OCI-LY7 (cell line): ENCODE results near the gene GGA3. TPM values are rescaled to one million over a fixed set of nuclear protein-coding genes. Genes with fewer than 3 reads are reported as not detected.

Experiments used
- BruUV-seq: library from RNA; stranded (reverse); fragments of 400-500 nt; replicated peaks from 2 replicates; lab custom pipeline; 2021; lab: Mats Ljungman, UMichigan
- CTCF ChIA-PET: fragments of 300-600 bp; sonication (Branson Sonifier 250); formaldehyde crosslinking; loops from one replicate; lab custom pipeline; 2022; ENCODE audit warnings: antibody characterized with exemption; ENCODE audit not compliant: unreplicated experiment; lab: Charles Lee
- POLR2A ChIA-PET: fragments of 300-600 bp; sonication (Branson Sonifier 250); formaldehyde crosslinking; loops from one replicate; lab custom pipeline; 2022; ENCODE audit warnings: antibody characterized with exemption; lab: Charles Lee
- DNase-seq: peaks from one replicate; pipeline ENCODE4 v3.0.0-alpha.2; 2015; ENCODE audit warnings: low spot score
- H2AFZ ChIP-seq: fragments of 200-600 bp; sonication (generic), shearing (Covaris generic); 2 replicates; pipeline ENCODE4 v1.6.1; 2014; ENCODE audit warnings: mild to moderate bottlenecking, antibody characterized with exemption, low read length, moderate library complexity
- H3K27ac ChIP-seq: fragments of 200-600 bp; sonication (generic); 2 replicates; pipeline ENCODE4 v1.5.1; 2014; ENCODE audit warnings: mixed run types, low read depth, mild to moderate bottlenecking, moderate library complexity, low read length, inconsistent platforms; ENCODE audit not compliant: poor library complexity, severe bottlenecking
- H3K36me3 ChIP-seq: fragments of 200-600 bp; sonication (generic); 2 replicates; pipeline ENCODE4 v1.6.1; 2014; ENCODE audit warnings: mild to moderate bottlenecking, antibody characterized with exemption, low read length, moderate library complexity, mixed read lengths; ENCODE audit not compliant: insufficient read depth
- H3K4me1 ChIP-seq: fragments of 200-600 bp; sonication (generic); 2 replicates; pipeline ENCODE4 v1.5.1; 2014; ENCODE audit warnings: mild to moderate bottlenecking, low read length; ENCODE audit not compliant: insufficient read depth, poor library complexity, severe bottlenecking
- H3K4me2 ChIP-seq: fragments of 200-600 bp; sonication (generic); 2 replicates; pipeline ENCODE4 v1.6.1; 2014; ENCODE audit warnings: mild to moderate bottlenecking, low read length
- H3K4me3 ChIP-seq: fragments of 200-600 bp; sonication (generic); 2 replicates; pipeline ENCODE4 v1.5.1; 2014; ENCODE audit warnings: mild to moderate bottlenecking, low read depth, low read length; ENCODE audit not compliant: poor library complexity, severe bottlenecking
- H3K79me2 ChIP-seq: fragments of 200-600 bp; sonication (generic); 2 replicates; pipeline ENCODE4 v1.6.1; 2016; ENCODE audit warnings: low read depth, mild to moderate bottlenecking, low read length, moderate library complexity, mixed read lengths; ENCODE audit not compliant: insufficient read depth
- H3K9me2 ChIP-seq: fragments of 200-600 bp; sonication (generic); 2 replicates; pipeline ENCODE4 v1.6.1; 2016; ENCODE audit warnings: mild to moderate bottlenecking, low read length, mixed read lengths; ENCODE audit not compliant: insufficient read depth
- H3K9me3 ChIP-seq: fragments of 200-600 bp; sonication (generic); 2 replicates; pipeline ENCODE4 v1.6.1; 2014; ENCODE audit warnings: mild to moderate bottlenecking, mixed run types, low read length, mixed read lengths
- H4K20me1 ChIP-seq: fragments of 200-600 bp; sonication (generic); 2 replicates; pipeline ENCODE4 v1.6.1; 2014; ENCODE audit warnings: mild to moderate bottlenecking, antibody characterized with exemption, low read length, moderate library complexity, mixed read lengths; ENCODE audit not compliant: insufficient read depth
- CTCF ChIP-seq: fragments of 200-600 bp; sonication (generic); conservative IDR thresholded peaks from 2 replicates; pipeline ENCODE4 v1.5.1; 2014; ENCODE audit warnings: mild to moderate bottlenecking, antibody characterized with exemption, low read length, moderate library complexity, mixed read lengths
- EZH2phosphoT487 ChIP-seq: fragments of 200-600 bp; sonication (generic); IDR thresholded peaks from 2 replicates; pipeline ENCODE4 v1.6.1; 2018; ENCODE audit warnings: low read depth, borderline replicate concordance, mild to moderate bottlenecking, mixed run types, antibody characterized with exemption, low read length, moderate library complexity, mixed read lengths
- intact Hi-C: fragments of 100-400 bp; cut with micrococcal nuclease; formaldehyde crosslinking; loops from one replicate; pipeline ENCODE4 v1.10.0; 2022; ENCODE audit not compliant: unreplicated experiment
- total RNA-seq, 2 experiments: library from RNA; depleted of rRNA in 1 of 2; stranded (reverse); fragments of >200 nt in 1 of 2; shearing (Covaris generic) in 1 of 2; gene quantifications; 2 replicates each; pipeline ENCODE4 v1.2.3, GENCODE V29; 2014 to 2022

GGA3 gene
- total RNA-seq, 2 experiments from 2014 or later = 77.6 to 106 TPM

DNA sequence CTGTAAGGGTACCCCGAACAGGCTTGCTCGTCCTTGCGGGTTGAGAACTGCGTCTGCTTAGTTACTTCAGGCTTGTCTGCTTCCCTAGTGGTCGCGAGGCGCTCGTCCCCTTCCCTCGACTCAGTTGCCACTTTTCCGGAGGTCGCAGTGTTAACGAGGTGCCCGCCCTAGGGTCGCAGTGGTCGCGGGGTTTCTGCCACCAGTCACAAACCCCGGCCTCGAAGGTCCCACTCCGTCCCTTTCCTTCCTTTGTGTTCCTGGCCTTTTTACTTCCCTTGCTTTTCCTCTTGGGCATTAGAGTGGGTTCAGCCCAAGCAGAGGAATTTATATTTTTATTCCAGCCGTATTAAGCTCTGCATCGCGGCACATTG lies 55.6 kb downstream of the GGA3 start:
- ChIA-PET CTCF (interaction anchor here (0.6 to 2.1 kb wide), 2 partner anchors 35 to 92 kb away, joined by 4 read pairs; no protein-coding TSS in a partner anchor), POLR2A (interaction anchor here (0.6 to 1.8 kb wide), 15 partner anchors 8 to 252 kb away, joined by 3 to 8 read pairs (median 3); partner anchors contain the start of genes GGA3, MRPS7 and SLC25A19)
- DNase-seq = no peak
- no peaks in the 10 kb centered on the region for H3K9me2 ChIP-seq
- H3K36me3 ChIP-seq = peaks cover 30% of the 10 kb centered on the region
- peak overlapping the region; percentile 72 for H3K27ac ChIP-seq
- intact Hi-C loops = loop anchor here (2.0 to 5.0 kb wide), 2 partner anchors 37 to 51 kb away; partner anchors contain the start of gene JPT1
- peak; percentile 43; the same call in 1 of the 2 replicates for TF ChIP-seq CTCF
- no peak for TF ChIP-seq EZH2phosphoT487
- TSS peak; percentile 82 for BruUV-seq
- H2AFZ ChIP-seq = peak overlapping the region; percentile 59
- H3K4me3 ChIP-seq = peak overlapping the region; percentile 86
- peaks cover 56% of the 10 kb centered on the region for H3K79me2 ChIP-seq
- H3K4me1 ChIP-seq = peaks cover 19% of the 10 kb centered on the region
- peak overlapping the region; percentile 88 for H3K4me2 ChIP-seq
- no peaks in the 10 kb centered on the region for H3K9me3 ChIP-seq
- 0 out of 2 replicates have a peak, but pooled peaks cover 8% of the 10 kb centered on the region for H4K20me1 ChIP-seq

DNA sequence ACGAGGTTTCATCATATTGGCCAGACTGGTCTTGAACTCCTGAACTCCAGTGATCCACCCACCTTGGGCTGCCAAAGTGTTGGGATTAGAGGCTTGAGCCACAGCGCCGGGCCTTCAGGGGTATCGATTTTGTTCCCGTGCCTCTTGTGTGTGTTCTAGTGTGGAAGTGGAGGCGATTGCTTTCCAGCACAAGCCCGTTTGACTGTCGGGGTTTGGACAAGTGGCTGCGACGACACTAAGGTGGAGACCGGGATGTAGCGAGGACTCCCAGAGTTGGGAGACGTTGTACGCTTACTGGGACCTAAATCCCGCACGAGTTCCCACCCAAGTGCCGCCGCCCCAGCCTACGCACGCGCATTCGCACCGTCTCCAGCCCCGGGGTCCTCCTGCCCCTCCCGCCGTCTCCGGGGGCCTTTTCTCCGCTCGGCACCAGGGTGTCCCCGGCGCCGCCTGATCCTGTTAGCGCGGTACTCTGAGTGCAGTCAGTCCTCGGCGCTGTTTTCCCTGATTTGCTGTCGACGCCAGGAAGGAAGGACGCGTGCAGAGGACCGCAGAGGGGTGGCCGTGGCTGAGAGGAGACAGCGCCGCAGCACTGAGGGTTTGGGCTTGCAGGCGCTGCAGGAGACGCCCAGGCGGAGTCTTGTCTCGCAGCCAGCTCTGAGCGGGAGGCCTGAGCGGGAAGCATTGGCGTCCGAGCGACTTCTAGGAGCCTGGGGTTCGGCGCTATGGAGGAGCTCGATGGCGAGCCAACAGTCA lies 56.2 kb downstream of the GGA3 start, which contains the start of gene NUP85:
Gene NUP85, plus strand, starts transcription at position 643 of the 756 bp plus-strand sequence. Its CDS starts 83 bp downstream, at position 726.
- POLR2A ChIA-PET = interaction anchor here (0.6 to 1.3 kb wide), 13 partner anchors 9 to 252 kb away, joined by 3 to 6 read pairs (median 3); partner anchors contain the start of gene SLC25A19
- no TSS peak for BruUV-seq
- peak; percentile 96 for DNase-seq
- Histone ChIP-seq H2AFZ (peak within 1 kb of the TSS; percentile 59), H3K27ac (peak within 1 kb of the TSS; percentile 72), H3K4me3 (peak within 1 kb of the TSS; percentile 86), H3K79me2 (peaks cover 54% of the 10 kb centered on the region), H3K9me3 (no peaks in the 10 kb centered on the region), H3K4me1 (peaks cover 19% of the 10 kb centered on the region), H3K9me2 (no peaks in the 10 kb centered on the region), H4K20me1 (0 out of 2 replicates have a peak, but pooled peaks cover 8% of the 10 kb centered on the region), H3K36me3 (peaks cover 25% of the 10 kb centered on the region), H3K4me2 (peak within 1 kb of the TSS; percentile 88)
- TF ChIP-seq EZH2phosphoT487 (no peak), CTCF (no peak)
- CTCF ChIA-PET = interaction anchor here (0.6 kb wide), 2 partner anchors 91 to 193 kb away, joined by 3 to 4 read pairs; partner anchors contain the start of gene MRPL58
- intact Hi-C loops = loop anchor here (2.0 to 5.0 kb wide), 2 partner anchors 37 to 50 kb away; partner anchors contain the start of gene JPT1
